CD4-positive, alpha-beta T cell treated with Interleukin-15 for 1 hour (primary cell): ENCODE measurements around the gene PHF12.
"Not testable (repeated sequence)": the region's sequence is repeated elsewhere in the genome, so short reads cannot be mapped to it uniquely, and the experiment has no call there.

Experiments used
- DNase-seq: peaks from one replicate; pipeline ENCODE4 v3.0.0-alpha.2; 2020

The PHF12 gene

DNA sequence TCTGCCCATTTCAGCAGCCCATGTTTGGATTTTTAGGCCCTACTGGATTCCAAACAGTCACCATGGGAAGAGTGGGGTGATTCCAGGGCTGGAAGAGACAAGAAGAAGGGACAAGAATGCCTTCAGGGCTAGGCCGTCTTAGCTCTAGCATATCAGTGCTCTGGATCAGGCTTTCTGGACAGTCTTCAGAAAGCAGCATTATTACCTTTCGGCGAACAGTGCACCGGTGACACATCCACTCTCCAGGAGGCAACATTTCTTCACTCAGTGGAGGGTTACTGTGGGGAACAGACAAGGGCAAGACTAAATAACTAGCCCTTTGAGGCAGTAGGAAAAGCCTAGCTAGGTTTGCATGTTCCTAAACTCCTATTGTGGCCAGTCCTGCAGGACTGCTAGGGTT is 24.5 kb downstream of the PHF12 start:
- no peak for DNase-seq

DNA sequence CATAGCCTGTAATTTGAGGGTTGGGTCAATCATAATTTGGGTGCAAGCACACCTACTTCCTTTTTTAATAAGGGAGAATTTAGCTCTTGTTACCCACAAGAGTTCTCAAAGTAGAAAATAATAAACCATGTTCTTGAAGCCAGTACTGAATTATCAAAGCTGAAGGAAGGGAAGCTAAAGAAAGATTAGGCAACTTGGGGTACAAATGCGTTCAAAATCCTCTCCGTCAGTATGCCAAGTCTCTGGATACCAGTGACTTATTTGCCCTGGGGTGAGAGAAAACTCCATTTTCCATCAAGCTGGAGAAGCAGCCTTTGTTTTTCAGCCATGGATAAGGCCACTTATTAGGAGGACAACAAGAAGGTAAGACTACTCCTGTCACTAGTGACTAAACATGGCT is 25.0 kb downstream of the PHF12 start:
- DNase-seq, result no peak

GRCh38 chr17:28925912-28926365 is 25.4 kb downstream of the PHF12 start:
- peak; percentile 80 for DNase-seq

GRCh38 chr17:28920201-28920600 is 31.1 kb downstream of the PHF12 start:
- DNase-seq, result no peak

- DNase-seq, result no peak
Observed at GRCh38 chr17:28918295-28918694, 33.0 kb downstream of the PHF12 start.

DNA sequence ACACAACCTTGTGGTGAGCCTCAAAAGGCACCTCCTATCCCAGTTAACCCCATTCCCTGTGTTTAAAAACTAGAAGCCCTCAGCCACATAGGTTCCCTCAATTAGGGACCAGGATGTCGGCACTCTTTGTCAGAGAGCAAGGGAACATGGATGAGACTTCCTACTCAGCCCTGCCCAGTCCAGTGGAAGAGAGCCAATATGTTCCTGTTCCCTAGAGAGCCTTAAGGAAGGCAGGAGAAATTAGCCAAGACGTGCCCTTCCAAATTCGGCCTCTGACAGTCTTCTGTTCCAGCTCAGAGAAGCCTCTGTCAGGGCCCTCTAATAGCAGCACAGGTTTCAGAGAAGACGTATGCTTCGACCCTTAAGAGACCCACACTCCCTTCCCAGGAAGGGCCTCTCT is 33.9 kb downstream of the PHF12 start:
- DNase-seq, result no peak

GRCh38 chr17:28917029-28917428 is 34.3 kb downstream of the PHF12 start:
- DNase-seq, result no peak

GRCh38 chr17:28916302-28916934 is 34.9 kb downstream of the PHF12 start:
- DNase-seq, result peak; percentile 52

DNA sequence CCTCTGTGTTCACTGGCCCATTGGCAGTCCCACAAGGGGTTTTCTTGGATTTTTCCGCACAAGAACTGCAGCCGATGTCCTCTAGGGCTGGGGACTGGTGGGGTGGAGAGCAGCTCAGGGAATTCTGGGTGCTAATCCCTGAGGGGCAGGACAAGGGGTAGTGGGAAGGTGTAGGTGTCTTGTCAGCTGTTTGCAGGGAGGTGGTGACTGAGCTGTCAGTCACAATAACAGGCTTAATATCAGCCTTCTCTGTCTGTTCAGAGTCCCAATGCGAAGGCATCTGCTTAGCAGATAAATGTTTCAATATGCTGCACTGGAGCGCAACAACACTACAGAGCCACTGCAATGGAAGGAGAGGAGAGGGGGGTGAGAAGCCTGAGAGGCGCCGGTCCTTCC is 38.4 kb downstream of the PHF12 start:
- no peak for DNase-seq

DNA sequence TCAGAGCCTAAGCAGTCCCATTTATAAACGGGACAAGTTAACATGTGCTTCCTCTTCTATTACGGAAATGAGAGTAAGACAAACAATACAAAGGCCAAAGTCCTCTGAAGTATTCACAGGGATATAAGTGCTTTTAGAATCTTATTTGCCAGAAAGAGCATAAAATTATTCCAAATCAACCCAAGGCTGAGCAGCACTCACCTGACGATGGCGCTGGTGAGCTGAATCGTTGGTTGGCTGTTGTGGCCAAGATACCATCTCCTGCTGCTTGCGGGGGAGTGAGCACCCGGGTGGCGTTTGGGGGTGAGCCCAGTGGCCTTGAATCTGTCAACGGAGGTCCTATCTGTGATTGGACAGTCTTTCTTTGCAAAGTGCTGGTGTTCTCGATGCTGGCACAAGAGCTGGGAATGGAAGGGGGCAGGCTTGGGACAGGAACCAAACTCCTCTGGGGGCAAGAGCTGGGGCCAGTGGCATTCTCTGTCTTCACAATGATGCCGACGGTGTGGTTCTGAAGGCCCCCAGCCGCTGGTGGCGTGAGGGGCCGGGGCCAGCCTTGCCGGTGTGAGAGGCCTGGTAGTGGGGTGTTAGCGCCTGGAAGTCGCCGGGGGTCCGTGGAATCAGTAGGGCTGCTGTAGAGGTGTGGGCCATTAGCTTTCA is 38.9 kb downstream of the PHF12 start:
- no peak for DNase-seq

GRCh38 chr17:28911411-28912045 is 39.8 kb downstream of the PHF12 start:
- no peak for DNase-seq

- no peak for DNase-seq
Observed at GRCh38 chr17:28910534-28910933, 40.8 kb downstream of the PHF12 start.

- DNase-seq, result no peak
Observed at GRCh38 chr17:28908640-28909167, 42.6 kb downstream of the PHF12 start.

- DNase-seq, result no peak
Observed at GRCh38 chr17:28907709-28908475, 43.4 kb downstream of the PHF12 start.

GRCh38 chr17:28906706-28907438 is 44.4 kb downstream of the PHF12 start:
- DNase-seq, result no peak

GRCh38 chr17:28906276-28906675 is 45.0 kb downstream of the PHF12 start:
- no peak for DNase-seq

- DNase-seq, result no peak
Observed at GRCh38 chr17:28904800-28905199, 46.5 kb downstream of the PHF12 start.

DNA sequence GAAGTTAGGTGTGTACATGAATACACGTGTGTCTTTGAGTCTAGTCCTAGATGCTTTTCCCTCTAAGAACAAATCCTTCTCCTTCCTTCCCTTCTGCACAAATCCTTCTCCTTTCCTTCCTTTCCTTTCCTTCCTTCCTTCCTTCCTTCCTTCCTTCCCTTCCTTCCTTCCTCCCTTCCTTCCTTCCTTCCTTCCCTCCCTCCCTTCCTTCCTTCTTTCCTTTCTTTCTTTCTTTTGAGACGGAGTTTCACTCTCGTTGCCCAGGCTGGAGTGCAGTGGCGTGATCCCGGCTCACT is 47.8 kb downstream of the PHF12 start:
- not testable (repeated sequence) for DNase-seq

DNA sequence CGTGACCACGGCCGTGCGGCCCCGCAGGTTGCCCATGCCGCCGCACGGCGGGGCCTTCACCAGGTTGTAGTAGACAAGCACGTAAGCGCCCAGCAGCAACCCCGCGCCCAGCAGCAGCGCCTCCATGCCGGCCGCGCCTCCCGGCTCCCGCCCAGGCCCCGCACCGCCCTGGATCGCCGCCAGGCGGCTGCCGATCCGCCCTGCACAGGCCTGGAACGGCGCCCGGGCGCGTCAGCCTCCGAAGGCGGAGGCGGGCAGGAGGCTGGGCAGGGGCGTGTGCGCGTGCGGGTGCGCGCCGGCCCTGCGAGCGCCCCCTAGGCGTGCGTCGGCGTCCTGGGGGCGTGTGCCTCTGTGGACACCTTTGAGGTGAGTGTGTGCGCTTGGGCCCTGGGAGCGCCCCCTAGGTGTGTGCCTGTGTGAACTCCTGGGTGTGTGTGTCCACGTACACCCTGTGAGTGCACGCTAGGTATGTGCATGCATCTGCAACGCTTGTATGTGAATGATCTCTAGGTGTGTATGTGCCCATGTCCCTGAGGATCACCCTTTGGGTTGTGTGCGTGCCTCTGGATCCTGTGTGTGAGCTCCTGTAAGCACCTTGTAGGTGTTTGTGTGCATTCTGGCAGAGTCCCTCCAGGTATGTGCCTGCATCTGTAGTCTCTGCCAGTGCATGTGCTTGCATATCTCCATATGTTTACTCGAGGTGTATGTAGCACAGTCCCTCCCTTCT is 48.3 kb downstream of the PHF12 start, which contains the start of gene DHRS13:
Gene DHRS13, minus strand, starts transcription at position 261 of the 727 bp plus-strand sequence. Its CDS starts 135 bp downstream, at position 126.
- peak; percentile 95 for DNase-seq

DNA sequence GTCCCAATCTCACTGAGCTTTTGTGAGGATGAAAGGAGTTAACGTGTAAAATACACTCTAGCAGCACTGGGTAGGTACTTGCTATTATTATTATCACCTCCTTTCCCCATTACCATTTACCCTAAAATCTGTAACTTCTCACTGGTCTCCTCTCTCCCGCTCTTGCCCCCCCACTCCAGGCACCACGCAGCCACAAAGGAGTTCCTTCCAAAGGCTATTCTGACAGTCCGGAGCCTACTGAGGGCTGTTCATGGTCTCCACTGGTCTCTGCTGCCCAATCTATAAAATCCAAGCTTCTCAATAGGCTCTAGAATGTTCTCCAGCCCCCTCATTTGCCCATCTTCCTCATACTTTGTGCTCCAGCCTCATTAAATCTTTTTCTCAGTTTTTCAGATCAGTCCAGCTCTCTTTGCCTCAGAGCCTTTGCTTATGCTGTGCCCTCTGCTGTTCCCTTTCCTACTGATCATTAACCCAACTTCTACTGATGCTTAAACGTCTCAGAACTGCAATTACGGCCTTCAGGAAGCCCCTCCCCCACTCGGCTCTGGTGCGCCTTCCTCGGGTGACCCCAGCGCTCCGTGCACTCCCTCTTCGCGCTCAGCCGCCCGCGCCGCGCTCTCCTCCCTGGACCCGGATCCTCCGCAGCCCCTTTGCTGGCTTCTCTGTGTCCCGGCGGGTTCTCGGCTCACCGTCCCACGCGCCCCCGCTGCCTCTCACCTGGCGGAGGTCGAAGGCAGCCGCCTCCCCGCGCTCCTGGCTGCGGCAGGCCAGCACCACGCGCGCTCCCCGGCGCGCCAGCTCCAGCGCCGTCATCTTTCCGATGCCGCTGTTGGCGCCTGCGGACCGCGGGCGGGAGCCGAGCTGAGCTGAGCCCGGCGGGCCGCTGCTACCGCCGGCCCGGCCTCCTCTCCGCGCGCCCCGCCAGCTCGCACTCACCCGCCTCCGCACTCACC is 49.2 kb downstream of the PHF12 start:
- no peak for DNase-seq
